Urinary bladder (tissue), 4 donors: Measurements from ENCODE around the gene SUMF1. TPM values are rescaled to one million over a fixed set of nuclear protein-coding genes. Genes with fewer than 3 reads are reported as not detected.

ENCODE experiments used
- DNase-seq: peaks from one replicate; pipeline ENCODE4 v3.0.0-alpha.2; 2015; ENCODE audit errors: extremely low spot score
- H3K27ac ChIP-seq: one replicate; pipeline ENCODE4 v1.5.1; 2013; ENCODE audit warnings: low read depth, mild to moderate bottlenecking, moderate library complexity
- H3K36me3 ChIP-seq: one replicate; pipeline ENCODE4 v1.6.1; 2013; ENCODE audit warnings: mild to moderate bottlenecking, moderate library complexity; ENCODE audit not compliant: insufficient read depth
- H3K4me1 ChIP-seq: one replicate; pipeline ENCODE4 v1.6.1; 2013; ENCODE audit warnings: mild to moderate bottlenecking, moderate library complexity; ENCODE audit not compliant: insufficient read depth
- H3K4me3 ChIP-seq: one replicate; pipeline ENCODE4 v1.5.1; 2013; ENCODE audit warnings: low read depth, low read length
- WGBS: extraction: QIAGEN DNeasy Blood & Tissue Kit; methylation state at CpG from one replicate; pipeline ENCODE4 v1.1.7; 2013; 5-methylcytosine and 5-hydroxymethylcytosine counted together
- polyA plus RNA-seq: library from polyadenylated mRNA; stranded (reverse); fragments of 200-250 nt; gene quantifications from one replicate; pipeline ENCODE4 v1.2.3, GENCODE V29; 2013
- total RNA-seq: library from RNA; depleted of rRNA; stranded (reverse); fragments of >200 nt; gene quantifications from one replicate; pipeline ENCODE4 v1.2.3, GENCODE V29; 2014
- donor health status: healthy with polysubstance abuse.
- donor health status: healthy.

Gene SUMF1
- total and polyA plus RNA-seq, 2 donors = 26.4 to 51.2 TPM

DNA sequence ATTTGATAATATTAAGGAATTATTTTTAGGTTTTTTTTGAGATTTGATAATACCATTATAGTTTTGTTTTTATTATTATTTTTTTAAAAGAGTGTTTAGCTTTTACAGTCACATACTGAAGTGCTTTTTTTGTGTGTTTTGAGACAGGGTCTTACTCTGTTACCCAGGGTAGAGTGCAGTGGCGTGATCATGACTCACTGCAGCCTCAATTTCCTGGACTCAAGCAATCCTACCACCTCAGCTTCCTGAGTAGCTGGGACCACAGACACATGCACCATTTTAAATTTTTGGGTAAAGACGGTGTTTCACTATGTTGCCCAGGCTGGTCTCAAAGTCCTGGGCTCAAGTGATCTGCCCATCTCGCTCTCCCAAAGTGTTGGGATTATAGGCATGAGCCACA is 73.0 kb downstream of the SUMF1 start:
- no peak for DNase-seq
- Histone ChIP-seq H3K36me3 (no peaks in the 10 kb centered on the region), H3K27ac (no peak overlapping the region), H3K4me1 (no peaks in the 10 kb centered on the region), H3K4me3 (no peak overlapping the region)
- WGBS = 94% methylated on average over 3 of the region's 3 CpGs

DNA sequence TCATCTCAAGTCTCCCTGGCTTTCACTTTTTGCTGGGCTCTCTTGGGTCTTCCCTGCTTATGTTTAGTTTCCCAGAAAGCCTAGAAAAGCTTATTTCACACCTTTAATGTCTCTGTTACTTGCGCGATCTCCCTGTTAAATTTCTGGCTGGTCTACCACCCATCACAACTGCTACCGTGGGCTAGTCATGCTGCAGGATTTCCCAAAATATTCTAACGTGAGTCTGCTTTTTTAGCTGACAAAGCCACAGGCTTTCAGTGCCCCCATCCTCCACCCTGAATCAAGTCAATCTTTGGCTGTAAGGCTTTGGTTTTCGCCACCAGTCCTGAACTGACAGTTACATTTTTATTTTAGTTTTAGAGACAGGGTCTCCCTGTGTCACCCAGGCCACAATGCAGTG is 74.1 kb downstream of the SUMF1 start:
- Histone ChIP-seq H3K27ac (no peak overlapping the region), H3K4me1 (no peaks in the 10 kb centered on the region), H3K4me3 (no peak overlapping the region), H3K36me3 (no peaks in the 10 kb centered on the region)
- no peak for DNase-seq
- 97% methylated on average over 5 of the region's 5 CpGs for WGBS

DNA sequence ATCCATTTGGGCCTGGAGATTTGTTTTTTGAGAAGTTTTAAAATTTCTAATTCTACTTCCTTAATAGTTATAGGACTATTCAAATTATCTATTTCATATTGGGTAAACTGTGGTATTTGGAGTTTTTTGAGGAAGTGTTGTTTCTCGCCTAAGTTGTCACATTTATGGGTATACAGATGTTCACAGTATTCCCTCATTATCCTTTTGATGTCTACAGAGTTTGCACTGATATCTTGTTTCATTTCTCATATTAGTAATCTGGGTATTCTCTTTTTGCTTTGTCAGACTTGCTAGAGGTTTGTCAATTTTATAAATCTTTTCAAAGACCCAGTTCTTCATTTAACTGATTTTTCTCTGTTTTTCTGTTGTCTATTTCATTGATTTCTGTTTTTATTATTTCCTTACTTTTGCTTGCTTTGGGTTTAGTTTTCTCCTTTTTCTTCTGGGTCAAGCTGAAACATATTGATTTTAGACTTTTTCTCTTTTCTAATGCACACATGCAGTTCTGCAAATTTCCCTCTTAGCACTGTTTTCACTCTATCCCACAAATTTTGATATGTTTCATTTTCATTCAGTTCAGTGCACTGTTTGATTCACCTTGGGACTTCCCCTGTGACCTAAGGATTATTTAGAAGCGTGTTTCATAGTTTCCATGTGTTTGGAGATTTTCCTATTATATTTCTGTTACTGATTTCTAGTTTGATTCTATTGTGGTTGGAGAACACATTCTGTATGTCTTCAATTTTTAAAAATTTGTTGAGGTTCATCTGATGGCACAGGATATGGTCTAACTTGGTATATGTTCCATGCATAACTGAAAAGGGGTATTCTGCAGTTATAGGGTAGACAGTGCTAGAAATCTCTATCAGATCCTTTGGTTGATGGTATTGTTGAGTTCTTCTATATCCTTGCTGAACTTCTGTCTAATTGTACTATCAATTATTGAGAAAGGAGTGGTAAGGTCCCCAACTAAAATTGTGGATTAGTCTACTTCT is 79.6 kb downstream of the SUMF1 start:
- Histone ChIP-seq H3K27ac (no peak overlapping the region), H3K36me3 (no peaks in the 10 kb centered on the region), H3K4me1 (no peaks in the 10 kb centered on the region), H3K4me3 (no peak overlapping the region)
- DNase-seq = no peak
- 92% methylated on average over 2 of the region's 2 CpGs for WGBS

DNA sequence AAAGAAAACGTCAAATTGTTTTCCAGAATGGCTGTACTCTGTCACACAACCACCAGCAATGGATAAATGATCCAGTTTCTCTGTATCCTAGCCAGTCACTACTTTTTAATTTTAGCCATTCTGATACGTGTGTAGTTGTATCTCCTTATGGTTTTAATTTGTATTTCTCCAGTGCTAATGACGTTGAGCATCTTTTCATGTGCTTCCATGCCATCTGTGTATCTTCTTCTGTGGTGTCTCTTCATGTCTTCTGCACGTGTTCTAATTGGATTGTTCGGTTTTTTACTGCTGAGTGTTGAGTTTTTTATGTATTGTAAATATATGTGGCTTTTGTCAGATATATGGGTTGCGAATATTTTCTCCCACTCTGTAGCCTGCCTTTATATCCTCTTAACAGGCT is 81.9 kb downstream of the SUMF1 start:
- H3K36me3 ChIP-seq = no peaks in the 10 kb centered on the region
- DNase-seq = no peak
- WGBS = 91% methylated on average over 6 of the region's 6 CpGs
- no peaks in the 10 kb centered on the region for H3K4me1 ChIP-seq
- no peak overlapping the region for H3K27ac ChIP-seq
- no peak overlapping the region for H3K4me3 ChIP-seq

DNA sequence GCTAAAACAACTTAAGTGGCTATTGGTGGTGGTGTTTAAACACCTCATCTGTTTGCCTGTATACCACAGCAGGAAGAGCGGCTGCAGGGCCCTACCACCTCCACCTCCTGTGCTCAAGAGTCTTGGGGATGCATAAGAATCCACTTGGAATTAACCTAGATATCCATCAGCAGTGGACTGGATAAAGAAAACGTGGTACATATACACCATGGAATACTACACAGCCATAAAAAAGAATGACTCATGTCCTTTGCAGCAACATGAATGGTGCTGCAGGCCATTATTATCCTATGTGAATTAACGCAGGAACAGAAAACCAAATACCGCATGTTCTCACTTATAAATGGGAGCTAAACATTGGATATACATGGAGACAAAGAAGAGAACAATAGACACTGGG is 87.1 kb downstream of the SUMF1 start:
- DNase-seq = no peak
- Histone ChIP-seq H3K36me3 (no peaks in the 10 kb centered on the region), H3K4me3 (no peak overlapping the region), H3K27ac (no peak overlapping the region), H3K4me1 (no peaks in the 10 kb centered on the region)
- 98% methylated on average over 4 of the region's 4 CpGs for WGBS

DNA sequence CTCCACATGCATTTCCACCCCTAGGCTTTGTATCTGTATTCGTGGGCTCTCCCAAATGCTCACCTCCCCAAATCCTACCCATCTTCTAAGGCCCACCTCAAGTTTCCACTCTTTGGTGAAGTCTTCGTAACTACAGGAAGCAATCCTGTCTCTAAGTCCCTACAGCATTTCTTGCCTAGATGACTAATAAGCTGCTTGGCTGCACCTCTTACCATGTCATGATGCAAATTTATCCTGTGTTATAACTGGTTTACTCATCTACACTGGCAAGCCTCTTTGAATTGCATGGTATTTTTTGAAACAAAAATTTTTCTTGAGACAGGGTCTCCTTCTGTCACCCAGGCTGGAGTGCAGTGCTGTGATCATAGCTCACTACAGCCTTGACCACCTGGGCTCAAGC is 90.6 kb downstream of the SUMF1 start:
- Histone ChIP-seq H3K4me1 (no peaks in the 10 kb centered on the region), H3K4me3 (no peak overlapping the region), H3K36me3 (peaks cover 5% of the 10 kb centered on the region), H3K27ac (no peak overlapping the region)
- no peak for DNase-seq
- 92% methylated on average over 2 of the region's 2 CpGs for WGBS

DNA sequence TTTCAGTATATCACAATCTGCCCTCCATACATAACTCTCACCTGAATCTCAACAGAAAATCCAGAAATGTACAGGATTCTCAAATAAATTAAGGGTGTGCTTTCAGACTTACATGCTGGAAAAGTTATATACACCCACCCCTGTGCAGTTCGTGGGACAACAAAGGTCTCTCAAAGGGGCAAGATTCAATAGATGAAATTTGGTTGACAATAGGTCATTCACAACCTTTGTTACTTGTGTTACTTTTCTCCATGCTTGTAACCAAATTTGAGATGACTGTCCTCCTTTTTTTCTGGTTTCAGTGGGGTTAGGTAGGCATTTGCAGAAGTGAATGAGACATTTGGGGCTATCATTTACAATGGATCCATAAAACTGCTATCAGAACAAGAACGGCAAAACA is 91.2 kb downstream of the SUMF1 start:
- 90% methylated on average over 2 of the region's 2 CpGs for WGBS
- peaks cover 5% of the 10 kb centered on the region for H3K36me3 ChIP-seq
- H3K4me3 ChIP-seq = no peak overlapping the region
- no peaks in the 10 kb centered on the region for H3K4me1 ChIP-seq
- DNase-seq = no peak
- no peak overlapping the region for H3K27ac ChIP-seq

DNA sequence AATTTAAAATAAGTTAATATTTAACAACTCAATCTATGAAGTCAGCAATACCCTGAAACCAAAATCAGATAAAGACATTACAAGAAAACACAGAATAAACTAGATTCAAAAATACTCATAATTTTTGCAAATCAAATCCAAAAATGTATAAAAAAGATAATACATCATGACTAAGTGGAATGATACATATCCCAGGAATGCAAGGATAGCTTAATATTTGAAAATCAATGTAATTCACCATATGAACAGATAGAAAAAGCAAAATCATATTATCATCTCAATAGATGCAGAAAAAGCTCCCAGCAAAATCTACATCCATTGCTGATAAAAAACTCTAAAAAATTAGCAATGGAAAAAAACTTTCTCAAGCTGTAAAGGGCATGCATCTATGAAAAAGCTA is 93.4 kb downstream of the SUMF1 start:
- no peak for DNase-seq
- H3K27ac ChIP-seq = no peak overlapping the region
- H3K4me3 ChIP-seq = no peak overlapping the region
- H3K36me3 ChIP-seq = peaks cover 5% of the 10 kb centered on the region
- no peaks in the 10 kb centered on the region for H3K4me1 ChIP-seq

DNA sequence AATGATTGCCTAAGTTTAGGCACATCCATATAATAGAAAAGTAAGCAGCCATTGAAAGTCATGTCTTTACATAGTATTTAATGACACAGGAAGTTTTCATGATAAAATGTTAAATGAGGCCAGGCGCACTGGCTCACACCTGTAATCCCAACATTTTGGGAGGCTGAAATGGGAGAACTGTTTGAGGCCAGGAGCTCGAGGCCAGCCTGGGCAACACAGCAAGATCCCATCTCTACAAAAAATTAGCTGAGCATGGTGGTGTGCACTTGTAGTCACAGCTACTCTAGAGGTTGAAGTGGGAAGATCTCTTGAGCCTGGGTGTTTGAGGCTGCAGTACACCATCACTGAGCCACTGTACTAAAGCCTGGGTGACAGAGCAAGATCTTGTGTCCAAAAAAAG is 104.5 kb downstream of the SUMF1 start:
- no peak overlapping the region for H3K4me3 ChIP-seq
- 96% methylated on average over 2 of the region's 2 CpGs for WGBS

DNA sequence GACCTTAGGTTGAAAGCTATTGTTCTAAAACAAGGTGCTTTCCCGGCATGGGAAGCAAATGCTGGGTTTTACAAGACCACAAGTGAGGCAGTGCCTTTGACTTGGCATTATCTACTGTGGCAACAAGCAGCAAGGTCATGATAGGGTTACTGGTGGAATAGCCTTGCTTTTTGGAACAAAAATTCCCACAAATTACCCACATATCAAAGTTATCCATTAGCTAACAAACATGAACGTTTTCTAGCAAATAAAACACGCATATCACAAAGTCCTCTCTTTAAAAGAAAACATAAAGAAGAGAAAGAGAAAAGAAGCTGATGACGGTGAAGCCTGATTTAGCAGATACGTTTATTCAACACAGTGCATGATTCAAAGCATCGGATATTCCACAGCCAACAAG is 106.3 kb downstream of the SUMF1 start:
- no peaks in the 10 kb centered on the region for H3K4me1 ChIP-seq
- H3K27ac ChIP-seq = no peak overlapping the region
- H3K4me3 ChIP-seq = no peak overlapping the region
- H3K36me3 ChIP-seq = peaks cover 3% of the 10 kb centered on the region
- DNase-seq = no peak
- WGBS = 83% methylated on average over 6 of the region's 6 CpGs

More for the DNA sequence above, 104.5 kb downstream of the SUMF1 start:
- no peak overlapping the region for H3K27ac ChIP-seq
- no peak for DNase-seq
- H3K4me1 ChIP-seq = no peaks in the 10 kb centered on the region
- peaks cover 3% of the 10 kb centered on the region for H3K36me3 ChIP-seq

DNA sequence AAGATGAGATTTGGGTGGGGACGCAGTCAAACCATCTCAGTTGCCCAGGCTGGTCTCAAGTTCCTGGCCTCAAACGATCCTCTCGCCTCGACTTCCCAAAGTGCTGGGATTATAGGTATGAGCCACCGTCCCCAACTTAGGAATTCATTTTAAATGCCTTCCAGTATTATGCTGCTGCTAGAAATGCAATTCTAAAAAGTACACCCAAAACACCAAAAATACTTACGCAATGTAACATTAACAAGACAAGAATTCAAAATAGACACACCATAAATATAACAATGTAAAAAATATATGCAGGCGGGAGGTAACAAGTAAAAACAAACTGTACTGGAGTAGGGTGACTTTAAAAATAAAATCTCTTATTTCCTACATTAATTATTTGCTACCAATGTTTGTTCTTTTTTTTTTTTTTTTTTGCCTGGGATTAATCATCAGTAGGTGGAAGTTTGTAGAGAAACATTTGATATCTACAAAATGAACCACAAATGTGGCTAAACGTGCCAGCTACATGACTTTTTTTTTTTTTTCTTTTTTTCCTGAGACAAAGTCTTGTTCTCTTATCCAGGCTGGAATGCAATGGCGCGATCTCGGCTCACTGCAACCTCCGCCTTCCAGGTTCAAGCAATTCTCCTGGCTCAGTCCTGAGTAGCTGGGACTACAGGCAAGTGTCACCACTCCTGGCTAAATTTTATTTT is 107.1 kb downstream of the SUMF1 start:
- peaks cover 3% of the 10 kb centered on the region for H3K36me3 ChIP-seq
- WGBS = 97% methylated on average over 12 of the region's 12 CpGs
- DNase-seq = no peak
- H3K4me1 ChIP-seq = no peaks in the 10 kb centered on the region
- H3K27ac ChIP-seq = no peak overlapping the region
- no peak overlapping the region for H3K4me3 ChIP-seq

DNA sequence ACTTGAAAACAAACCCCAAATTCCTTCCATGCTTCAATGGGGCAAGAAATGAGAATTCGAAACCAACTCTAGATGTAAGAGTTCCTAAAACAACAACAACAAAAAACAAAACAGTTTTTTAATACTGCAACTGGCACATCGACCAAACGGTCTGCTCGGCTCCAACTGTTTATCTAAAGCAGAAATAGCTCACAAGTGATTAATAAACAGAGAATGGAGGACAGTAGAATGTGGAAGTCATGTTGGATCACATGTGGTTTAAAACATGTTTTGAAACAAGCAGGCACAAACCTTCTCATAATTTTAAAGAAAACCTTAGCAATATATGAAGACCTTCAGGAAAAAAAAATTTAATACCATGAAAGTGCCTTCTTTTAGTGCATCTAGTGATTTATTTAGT is 108.8 kb downstream of the SUMF1 start:
- Histone ChIP-seq H3K36me3 (peaks cover 3% of the 10 kb centered on the region), H3K4me3 (no peak overlapping the region), H3K27ac (no peak overlapping the region), H3K4me1 (no peaks in the 10 kb centered on the region)
- WGBS = 53% methylated on average over 4 of the region's 4 CpGs
- DNase-seq = no peak

DNA sequence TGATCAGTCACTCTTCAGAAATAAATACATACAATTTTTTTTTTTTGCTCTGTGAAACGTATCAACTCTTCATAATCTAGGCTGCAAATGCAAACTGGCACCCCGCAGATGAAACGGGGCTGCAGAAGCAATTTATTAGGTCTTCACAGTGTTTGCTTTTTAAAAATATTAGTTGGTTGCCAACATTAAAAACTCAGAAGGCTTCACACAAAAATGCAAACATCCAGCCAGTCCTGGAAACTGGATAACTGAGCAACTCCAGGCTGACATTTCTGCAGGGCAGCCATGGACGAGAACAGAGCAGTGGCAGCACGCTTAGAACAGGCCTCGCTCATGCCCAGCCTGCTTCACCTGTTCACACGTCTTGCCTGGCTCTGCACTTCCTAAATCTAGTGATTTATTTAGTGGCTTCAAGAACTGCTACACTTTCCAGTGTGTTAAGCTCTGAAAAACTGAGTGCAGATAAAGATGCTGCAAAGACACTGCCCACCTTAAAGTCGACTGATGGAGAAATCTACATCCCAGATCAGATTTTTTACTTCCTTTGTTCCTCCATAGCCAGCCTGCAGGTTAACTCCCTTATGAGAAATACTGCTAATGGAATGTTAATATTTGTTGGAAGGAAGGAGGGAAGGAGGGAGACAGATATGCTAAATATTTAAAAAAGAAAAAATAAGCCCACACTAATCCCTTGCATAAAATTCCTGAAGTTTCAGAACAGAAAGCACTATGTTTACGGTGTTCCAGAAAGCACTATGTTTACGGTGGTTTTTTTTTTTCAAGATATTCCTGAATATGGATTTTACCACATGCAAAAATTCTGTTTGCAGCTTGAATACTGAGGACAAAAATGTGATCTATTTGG is 110.3 kb downstream of the SUMF1 start:
- 65% methylated on average over 10 of the region's 10 CpGs for WGBS

More for the DNA sequence above, 110.3 kb downstream of the SUMF1 start:
- Histone ChIP-seq H3K36me3 (no peaks in the 10 kb centered on the region), H3K27ac (no peak overlapping the region), H3K4me3 (no peak overlapping the region), H3K4me1 (peaks cover 1% of the 10 kb centered on the region)
- DNase-seq = no peak
